MM.1S (cell line): Measurements from ENCODE around the gene EYA2.

Experiments used
- CTCF ChIP-seq: fragments of 300-600 bp; sonication (generic); IDR thresholded peaks from 2 replicates; pipeline ENCODE4 v1.5.1; 2016; ENCODE audit warnings: antibody characterized with exemption, low read length, mixed read lengths
- EZH2 ChIP-seq: fragments of 300-600 bp; sonication (generic); optimal IDR thresholded peaks from 2 replicates; pipeline ENCODE3; 2017; ENCODE audit warnings: low read depth, mild to moderate bottlenecking, antibody characterized with exemption, low read length, mixed read lengths
- EZH2phosphoT487 ChIP-seq: fragments of 300-600 bp; sonication (generic); IDR thresholded peaks from 2 replicates; pipeline ENCODE4 v1.6.1; 2018; ENCODE audit warnings: antibody characterized with exemption, low read length

DNA sequence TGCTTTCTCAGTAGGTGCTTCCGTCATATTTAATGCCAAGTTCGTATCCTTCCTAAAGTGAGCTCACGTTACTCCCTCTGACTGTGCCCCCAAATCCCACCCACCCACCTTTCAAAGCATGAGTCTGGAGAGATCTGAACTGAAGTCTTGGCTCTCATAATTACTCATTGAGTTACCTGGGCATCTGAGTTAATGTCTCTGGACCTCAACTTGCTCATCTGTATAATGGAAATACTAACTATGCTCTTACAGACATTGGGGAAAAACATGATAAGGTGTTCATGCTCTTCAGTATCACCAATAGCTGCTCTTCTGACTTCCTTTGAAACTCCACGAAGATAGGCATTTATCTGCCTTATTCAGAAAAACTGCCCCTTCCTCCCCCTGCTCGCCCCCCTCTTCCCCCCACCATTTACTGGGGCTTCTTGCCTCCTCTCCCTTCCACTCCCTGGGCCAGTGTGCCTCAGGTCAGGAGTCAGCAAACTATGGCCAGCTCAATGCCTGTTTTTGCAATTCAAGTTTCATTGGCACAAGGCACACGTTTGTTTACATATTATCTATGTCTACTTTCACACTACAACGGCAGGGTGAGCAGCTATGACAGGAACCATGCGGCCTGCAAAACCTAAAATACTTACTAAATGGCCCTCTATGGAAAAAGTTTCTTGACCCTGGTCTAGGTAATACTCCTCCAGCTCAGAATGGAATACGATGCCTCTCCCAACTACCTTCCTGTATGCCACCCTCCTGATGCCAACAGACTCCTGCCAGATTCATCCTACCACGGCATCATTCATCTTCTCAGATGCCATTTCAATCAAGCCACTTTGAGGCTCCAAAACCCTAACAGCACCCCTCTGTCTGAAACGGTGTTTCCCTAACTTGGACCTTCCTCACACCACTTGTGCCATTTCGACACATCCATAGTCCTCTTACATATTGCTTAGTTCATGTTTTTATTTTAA, 323.1 kb downstream of the EYA2 start:
- TF ChIP-seq CTCF (no peak), EZH2phosphoT487 (no peak), EZH2 (no peak)
